ENCODE data around the gene BHLHE23. TPM values are rescaled to one million over a fixed set of nuclear protein-coding genes. Genes with fewer than 3 reads are reported as not detected.

BHLHE23 gene
- total RNA-seq, 2 experiments from 2014 or later = not detected

DNA sequence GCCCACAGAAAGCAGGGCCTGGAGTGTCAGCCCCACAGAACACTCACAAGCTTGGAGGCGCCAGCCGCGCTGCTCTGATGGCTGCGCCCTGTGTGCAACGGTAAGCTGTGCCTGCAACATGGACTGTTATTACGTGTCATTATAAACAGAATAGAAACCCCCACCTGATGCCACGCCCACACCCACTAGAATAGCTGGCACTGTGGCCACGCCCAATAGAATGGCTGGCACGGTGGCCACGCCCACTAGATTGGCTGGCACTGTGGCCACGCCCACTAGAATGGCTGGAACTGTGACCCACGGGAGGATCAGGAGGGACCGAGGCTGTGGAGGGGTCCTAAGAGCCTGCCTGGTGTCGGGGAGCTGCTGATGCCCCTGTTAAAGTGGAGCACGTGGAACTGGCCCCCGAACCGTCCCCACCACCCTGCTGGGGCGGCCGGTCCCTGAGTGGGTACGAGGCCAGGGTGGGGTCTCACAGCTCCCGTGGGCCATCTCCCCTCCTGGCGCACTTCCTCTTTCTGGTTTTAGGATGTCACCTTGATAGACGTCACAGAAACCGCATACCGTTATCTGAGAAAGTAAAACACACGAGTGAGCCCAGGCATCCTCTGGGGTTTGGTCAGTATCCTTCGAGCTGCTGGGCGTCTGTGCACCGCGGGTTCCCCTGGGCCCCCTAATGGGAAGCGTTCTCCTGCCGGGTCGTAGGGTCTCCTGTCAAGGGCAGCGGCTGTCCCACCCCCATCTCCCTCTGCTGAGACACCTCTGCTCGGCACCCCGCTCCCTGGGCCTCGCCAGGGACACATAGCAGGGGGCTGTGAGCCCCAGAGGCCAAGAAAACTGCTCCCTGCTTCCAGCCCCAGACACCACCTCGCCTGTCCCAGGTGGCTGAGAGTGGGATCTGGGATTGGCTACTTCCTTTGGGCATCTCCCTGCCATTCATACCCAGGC lies 28.9 kb downstream of the BHLHE23 start:
- H2AFZ ChIP-seq (ENCODE audit: low read length) = peak overlapping the region; percentile 40; the same call in 1 of the 2 replicates
- H3K9me2 ChIP-seq (ENCODE audit: insufficient read depth, low read length) = no peaks in the 10 kb centered on the region
- no TSS peak for BruUV-seq (replicated peaks)
- H3K4me3 ChIP-seq (ENCODE audit: low read depth, low read length, poor library complexity, severe bottlenecking) = peak overlapping the region; percentile 33
- TF ChIP-seq EZH2phosphoT487 (IDR thresholded peaks at IDR 0.05; ENCODE audit: borderline replicate concordance, low read depth, low read length) (no peak), CTCF (conservative IDR thresholded peaks at IDR 0.05; ENCODE audit: low read length) (no peak)
- peaks cover 18% of the 10 kb centered on the region for H3K4me1 ChIP-seq (ENCODE audit: insufficient read depth, low read length, poor library complexity, severe bottlenecking)
- CTCF ChIA-PET (ENCODE audit: unreplicated experiment) = interaction anchor here (0.9 kb wide), 1 partner anchor 31 kb away, joined by 3 read pairs; no protein-coding TSS in a partner anchor
- intact Hi-C loops (cut with micrococcal nuclease; ENCODE audit: unreplicated experiment) = no loop called here
- peak overlapping the region; percentile 63 for H3K4me2 ChIP-seq (ENCODE audit: low read length)
- H3K36me3 ChIP-seq (ENCODE audit: insufficient read depth, low read length) = no peaks in the 10 kb centered on the region
- H3K79me2 ChIP-seq (ENCODE audit: insufficient read depth, low read depth, low read length) = no peaks in the 10 kb centered on the region
- no peaks in the 10 kb centered on the region for H4K20me1 ChIP-seq (ENCODE audit: insufficient read depth, low read length)
- POLR2A ChIA-PET = interaction anchor here (0.7 kb wide), 1 partner anchor 70 kb away, joined by 3 read pairs; no protein-coding TSS in a partner anchor
- no peak overlapping the region for H3K27ac ChIP-seq (ENCODE audit: low read depth, low read length, poor library complexity, severe bottlenecking)
- no peaks in the 10 kb centered on the region for H3K9me3 ChIP-seq (ENCODE audit: low read length)
- DNase-seq (ENCODE audit: low spot score) = peak; percentile 83

- Histone ChIP-seq H3K4me2 (ENCODE audit: low read length) (no peak overlapping the region), H4K20me1 (ENCODE audit: insufficient read depth, low read length) (no peaks in the 10 kb centered on the region), H2AFZ (ENCODE audit: low read length) (no peak overlapping the region), H3K4me1 (ENCODE audit: insufficient read depth, low read length, poor library complexity, severe bottlenecking) (peaks cover 18% of the 10 kb centered on the region), H3K79me2 (ENCODE audit: insufficient read depth, low read depth, low read length) (no peaks in the 10 kb centered on the region), H3K4me3 (ENCODE audit: low read depth, low read length, poor library complexity, severe bottlenecking) (no peak overlapping the region), H3K9me3 (ENCODE audit: low read length) (no peaks in the 10 kb centered on the region), H3K36me3 (ENCODE audit: insufficient read depth, low read length) (no peaks in the 10 kb centered on the region), H3K9me2 (ENCODE audit: insufficient read depth, low read length) (no peaks in the 10 kb centered on the region), H3K27ac (ENCODE audit: low read depth, low read length, poor library complexity, severe bottlenecking) (no peak overlapping the region)
- TF ChIP-seq CTCF (conservative IDR thresholded peaks at IDR 0.05; ENCODE audit: low read length) = no peak
- no TSS peak for BruUV-seq (replicated peaks)
- DNase-seq (ENCODE audit: low spot score) = no peak
- intact Hi-C loops (cut with micrococcal nuclease; ENCODE audit: unreplicated experiment) = no loop called here
- ChIA-PET CTCF (ENCODE audit: unreplicated experiment) (no interaction called here), POLR2A (no interaction called here)
Observed at GRCh38 chr20:62976886-62977285, 29.9 kb downstream of the BHLHE23 start.

All from OCI-LY7 (cell line).